Prostate gland (tissue), 2 donors: ENCODE data around the gene MYH9. TPM values are rescaled to one million over a fixed set of nuclear protein-coding genes. Genes with fewer than 3 reads are reported as not detected.
A peak's percentile ranks its signal among the peaks of the same experiment; 100 is the strongest.

Source experiments
- DNase-seq: peaks from one replicate; pipeline ENCODE4 v3.0.0-alpha.2; 2019; ENCODE audit warnings: low spot score
- H3K27ac ChIP-seq, 2 donors: fragments of 200-600 bp; sonication (generic); 2 replicates each; pipeline ENCODE4 v1.5.1; 2017 to 2019
- H3K27me3 ChIP-seq: fragments of 200-600 bp; sonication (generic); replicated peaks from 2 replicates; pipeline ENCODE4 v1.5.1; 2019; ENCODE audit not compliant: insufficient read depth
- H3K36me3 ChIP-seq, 2 donors: fragments of 200-600 bp; sonication (generic); 1 replicate in 1 of 2; 2 replicates in 1 of 2; pipeline versions ENCODE4 v1.5.1 to v1.8.1; 2017 to 2019
- H3K4me1 ChIP-seq: fragments of 200-600 bp; sonication (generic); replicated peaks from 2 replicates; pipeline ENCODE4 v1.5.1; 2019
- H3K4me3 ChIP-seq, 2 donors: fragments of 200-600 bp; sonication (generic); 2 replicates each; pipeline ENCODE4 v1.5.1; 2017 to 2019
- H3K9me3 ChIP-seq: fragments of 200-600 bp; sonication (generic); 2 replicates; pipeline ENCODE4 v1.5.1; 2017
- CTCF ChIP-seq, 4 experiments: fragments of 200-600 bp in 2 of 4; fragments of 450-650 bp in 2 of 4; sonication (generic) in 2 of 4; IDR thresholded peaks; 1 replicate in 3 of 4; 2 replicates in 1 of 4; pipeline ENCODE4 v1.5.1; 2016 to 2019; ENCODE audit warnings: antibody characterized with exemption in 4 of 4, mild to moderate bottlenecking in 2 of 4, moderate library complexity in 2 of 4
- POLR2A ChIP-seq: fragments of 450-650 bp; IDR thresholded peaks from one replicate; pipeline ENCODE4 v1.6.1; 2016; ENCODE audit warnings: antibody characterized with exemption, mild to moderate bottlenecking
- POLR2AphosphoS5 ChIP-seq: sonication (generic); formaldehyde crosslinking; IDR thresholded peaks from one replicate; pipeline ENCODE4 v1.6.1; 2017; ENCODE audit warnings: antibody characterized with exemption
- WGBS: methylation state at CpG from one replicate; pipeline ENCODE4 v1.1.5; 2018; 5-methylcytosine and 5-hydroxymethylcytosine counted together
- intact Hi-C: fragments of 100-400 bp; cut with DNase I; formaldehyde crosslinking; loops from one replicate; pipeline ENCODE4 v1.14.2; 2022
- total RNA-seq, 2 donors: library from RNA; depleted of rRNA; stranded (reverse); fragments of >200 nt; gene quantifications; one replicate each; pipeline ENCODE4 v1.1.0, GENCODE V29; 2016

MYH9 gene
- total RNA-seq, 2 donors from 2014 or later: 295 to 329 TPM

DNA sequence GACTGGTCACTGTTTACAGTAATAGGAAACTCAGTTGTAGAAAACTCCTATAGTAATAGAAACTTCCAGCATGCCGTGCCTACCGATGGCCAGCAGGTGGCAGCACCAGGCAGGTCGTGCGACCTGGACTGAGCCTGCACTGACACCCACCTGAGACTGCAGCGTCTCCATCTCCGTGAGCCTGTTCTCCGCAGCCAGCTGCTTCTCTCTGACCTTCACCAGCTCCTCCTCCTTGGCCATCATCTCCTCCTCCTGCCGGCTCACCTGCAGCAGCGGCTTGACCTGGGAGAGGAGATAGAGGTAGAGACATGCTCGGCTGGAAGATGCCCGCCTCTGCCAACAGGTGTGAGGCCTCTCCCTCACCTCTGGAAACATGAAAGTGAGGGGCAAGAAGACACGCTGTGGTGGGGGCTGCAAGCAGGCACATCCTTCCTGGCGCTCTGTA, 86.4 kb downstream of the MYH9 start:
- H3K4me3 ChIP-seq: no peak overlapping the region
- H3K27me3 ChIP-seq: no peaks in the 10 kb centered on the region
- peaks cover 11% of the 10 kb centered on the region for H3K4me1 ChIP-seq
- H3K36me3 ChIP-seq: peaks cover 65 to 92% of the 10 kb centered on the region in 2 donors
- H3K9me3 ChIP-seq: no peaks in the 10 kb centered on the region
- DNase-seq: peak; percentile 77
- H3K27ac ChIP-seq: peak overlapping the region; percentile 63 to 71
- TF ChIP-seq CTCF (IDR thresholded peaks at IDR 0.05) (peak; percentile 95 to 98 (median 96)), POLR2AphosphoS5 (peak; percentile 68), POLR2A (peak; percentile 14)
- WGBS: 26% methylated on average over 13 of the region's 13 CpGs
- intact Hi-C loops: loop anchor here (1.0 kb wide), 1 partner anchor 169 kb away; no protein-coding TSS in a partner anchor

DNA sequence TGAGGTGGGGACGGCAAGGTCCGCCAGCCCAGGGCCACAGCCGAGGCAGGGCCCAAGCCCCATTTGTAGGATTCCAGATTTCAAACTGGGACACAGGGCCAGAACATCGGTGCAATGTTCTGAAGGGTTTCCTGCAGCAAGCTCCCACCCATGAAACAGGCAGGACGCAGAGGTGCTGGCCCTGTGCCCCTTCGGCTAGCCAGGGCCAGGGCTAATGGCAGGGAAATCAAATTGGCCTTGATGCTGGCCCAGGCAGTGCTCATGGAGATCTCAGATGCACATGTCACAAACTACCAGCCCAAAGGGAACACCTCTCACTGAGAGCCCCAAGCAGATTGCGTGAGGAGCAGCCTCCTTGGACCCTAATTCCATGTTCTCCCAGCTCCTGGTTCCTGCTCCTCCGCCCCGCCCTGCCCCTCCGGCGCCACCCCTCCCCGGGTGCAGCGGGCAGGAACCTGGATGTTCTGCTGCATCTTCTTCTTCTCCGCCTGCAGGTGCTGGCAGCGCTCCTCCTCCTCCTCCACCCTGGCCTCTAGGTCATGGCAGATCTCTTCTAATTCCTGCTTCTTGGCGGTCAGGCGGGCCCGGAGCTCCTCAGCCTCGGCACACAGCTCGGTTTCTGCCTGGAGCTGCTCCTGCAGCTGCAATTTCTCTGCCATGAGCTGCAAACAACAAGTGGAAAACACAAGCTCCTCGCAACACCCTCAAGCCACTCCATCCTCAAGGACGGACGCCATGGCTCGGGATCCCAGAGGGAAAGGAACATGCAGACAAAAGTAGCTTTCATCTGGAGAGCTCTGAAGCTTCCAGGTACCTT, 87.2 kb downstream of the MYH9 start:
- H3K27me3 ChIP-seq: no peaks in the 10 kb centered on the region
- peak overlapping the region; percentile 63 to 71 for H3K27ac ChIP-seq
- no peaks in the 10 kb centered on the region for H3K9me3 ChIP-seq
- H3K36me3 ChIP-seq: peaks cover 61 to 86% of the 10 kb centered on the region in 2 donors
- peaks cover 11% of the 10 kb centered on the region for H3K4me1 ChIP-seq
- DNase-seq: no peak
- 91% methylated on average over 23 of the region's 24 CpGs for WGBS
- H3K4me3 ChIP-seq: no peak overlapping the region
- TF ChIP-seq POLR2A (no peak), POLR2AphosphoS5 (no peak), CTCF (IDR thresholded peaks at IDR 0.05) (no peak)
- intact Hi-C loops: loop anchor here (1.0 kb wide), 1 partner anchor 170 kb away; no protein-coding TSS in a partner anchor

DNA sequence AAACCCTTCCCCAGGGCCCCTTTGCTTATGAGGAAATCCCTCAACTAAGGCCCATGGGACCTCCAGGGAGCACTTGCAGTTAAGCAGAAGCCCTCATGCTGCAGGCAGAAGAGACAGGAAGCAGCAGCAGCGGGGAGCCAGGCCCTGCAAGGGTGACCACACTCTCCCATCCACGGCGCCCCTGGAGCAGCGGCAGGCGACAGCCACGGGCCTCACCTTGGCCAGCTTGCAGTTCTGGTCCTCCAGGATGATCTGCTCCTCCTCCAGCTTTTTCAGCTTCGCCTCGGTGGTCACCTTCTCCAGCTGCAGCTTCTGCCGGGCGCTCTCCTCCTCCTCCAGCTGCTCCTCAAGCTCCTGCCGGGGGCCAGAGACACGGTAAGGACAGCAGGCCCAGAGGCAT, 87.9 kb downstream of the MYH9 start:
- Histone ChIP-seq H3K9me3 (no peaks in the 10 kb centered on the region), H3K36me3 (peaks cover 61 to 86% of the 10 kb centered on the region in 2 donors), H3K27ac (peak overlapping the region in 1 of 2 donors; percentile 39), H3K4me1 (peaks cover 11% of the 10 kb centered on the region), H3K27me3 (no peaks in the 10 kb centered on the region), H3K4me3 (no peak overlapping the region)
- 88% methylated on average over 11 of the region's 12 CpGs for WGBS
- intact Hi-C loops: no loop called here
- TF ChIP-seq CTCF (IDR thresholded peaks at IDR 0.05) (no peak), POLR2AphosphoS5 (no peak), POLR2A (no peak)
- DNase-seq: no peak

- Histone ChIP-seq H3K27me3 (no peaks in the 10 kb centered on the region), H3K9me3 (no peaks in the 10 kb centered on the region), H3K36me3 (peaks cover 63 to 84% of the 10 kb centered on the region in 2 donors), H3K27ac (no peak overlapping the region), H3K4me1 (peaks cover 11% of the 10 kb centered on the region), H3K4me3 (no peak overlapping the region)
- no peak for TF ChIP-seq CTCF (IDR thresholded peaks at IDR 0.05)
- TF ChIP-seq POLR2AphosphoS5: no peak
- TF ChIP-seq POLR2A: no peak
- intact Hi-C loops: no loop called here
- WGBS: 84% methylated on average over 14 of the region's 14 CpGs
- DNase-seq: no peak
These were observed 88.5 kb downstream of the MYH9 start for GRCh38 chr22:36299295-36299694.
